Lung (tissue), 12 donors: ENCODE data around the gene PRR22. TPM values are rescaled to one million over a fixed set of nuclear protein-coding genes. Genes with fewer than 3 reads are reported as not detected.

Experiments used
- ATAC-seq: fragments of 200-7000 bp; cut with Tn5 transposase; one replicate; pipeline ENCODE4 v1.9.1; 2020; ENCODE audit warnings: moderate number of reproducible peaks; ENCODE audit not compliant: insufficient read depth, low FRiP score
- DNase-seq, 3 donors: peaks; one replicate each; pipeline ENCODE4 v3.0.0-alpha.2; 2013 to 2017
- H3K27ac ChIP-seq, 2 donors: one replicate each; pipeline ENCODE4 v1.5.1; 2013; ENCODE audit warnings: mild to moderate bottlenecking in 2 of 2, moderate library complexity in 2 of 2, control low read depth in 1 of 2, inconsistent platforms in 1 of 2, low read depth in 1 of 2, low read length in 1 of 2
- H3K27me3 ChIP-seq, 3 donors: one replicate each; pipeline ENCODE4 v1.5.1; 2013; ENCODE audit warnings: low read length in 2 of 3; ENCODE audit not compliant: control insufficient read depth in 3 of 3, insufficient read depth in 3 of 3
- H3K36me3 ChIP-seq, 4 donors: one replicate each; pipeline ENCODE4 v1.5.1; 2013; ENCODE audit warnings: low read length in 4 of 4, mild to moderate bottlenecking in 1 of 4, moderate library complexity in 1 of 4; ENCODE audit not compliant: control insufficient read depth in 4 of 4, insufficient read depth in 4 of 4
- H3K4me1 ChIP-seq, 5 donors: one replicate each; pipeline ENCODE4 v1.5.1; 2013; ENCODE audit warnings: low read length in 5 of 5, mild to moderate bottlenecking in 2 of 5, moderate library complexity in 1 of 5; ENCODE audit not compliant: control insufficient read depth in 5 of 5, insufficient read depth in 5 of 5
- H3K4me3 ChIP-seq: one replicate; pipeline ENCODE4 v1.5.1; 2013; ENCODE audit warnings: mild to moderate bottlenecking, control low read depth, moderate library complexity
- H3K9ac ChIP-seq, 2 donors: one replicate each; pipeline ENCODE4 v1.5.1; 2013; ENCODE audit warnings: low read length in 2 of 2, control low read depth in 1 of 2; ENCODE audit not compliant: insufficient read depth in 1 of 2
- H3K9me3 ChIP-seq, 4 donors: one replicate each; pipeline ENCODE4 v1.5.1; 2013; ENCODE audit warnings: low read length in 3 of 4, mild to moderate bottlenecking in 1 of 4, moderate library complexity in 1 of 4; ENCODE audit not compliant: control insufficient read depth in 4 of 4, insufficient read depth in 3 of 4
- CTCF ChIP-seq: IDR thresholded peaks from 2 replicates; pipeline ENCODE4 v1.5.1; 2012; ENCODE audit warnings: mild to moderate bottlenecking; ENCODE audit errors: control extremely low read depth, extremely low read depth
- WGBS, 2 donors: extraction: QIAGEN DNeasy Blood & Tissue Kit; methylation state at CpG; one replicate each; pipeline ENCODE4 v1.1.7; 2013; 5-methylcytosine and 5-hydroxymethylcytosine counted together
- polyA plus RNA-seq, 2 donors: library from polyadenylated mRNA; stranded (reverse); fragments of 200-250 nt; gene quantifications; one replicate each; pipeline ENCODE4 v1.2.1, GENCODE V29; 2013
- total RNA-seq, 2 donors: library from RNA; depleted of rRNA in 1 of 2; stranded (reverse); fragments of >200 nt in 1 of 2; gene quantifications; one replicate each; pipeline ENCODE4 v1.2.1, GENCODE V29; 2014 to 2021
- donor health status: control.
- donor health status: control.
- donor health status: Bipolar disorder and iron deficiency.
- donor health status: healthy.
- donor health status: DM: yes; HTN: yes; CAD: no.

Gene PRR22
- total and polyA plus RNA-seq, 4 donors: 0.20 to 6.8 (median 4.4) TPM

- TF ChIP-seq CTCF: no peak
- Histone ChIP-seq H3K9ac (peak within 1 kb of the TSS in 1 of 2 donors; percentile 80), H3K27me3 (no peaks in the 10 kb centered on the region), H3K4me1 (peaks cover 0 to 6% (median 4%) of the 10 kb centered on the region in 5 donors), H3K27ac (peak within 1 kb of the TSS; percentile 98), H3K9me3 (peaks cover 0 to 3% (median 0%) of the 10 kb centered on the region in 4 donors), H3K4me3 (peak within 1 kb of the TSS; percentile 83), H3K36me3 (peaks cover 13 to 41% (median 20%) of the 10 kb centered on the region in 4 donors)
- ATAC-seq: peak; percentile 94
- WGBS, 2 donors: 11% methylated on average over 72 of the region's 72 CpGs
- DNase-seq: peak; percentile 98 to 99 (median 98)
Measured at GRCh38 chr19:5790559-5791520, 6.3 kb upstream of the PRR22 start, which contains the start of gene DUS3L. TSS of gene DUS3L (minus strand) at chr19:5791163. CDS start at chr19:5791141, 22 bp downstream.

GRCh38 chr19:5789886-5790558 is 5.5 kb upstream of the PRR22 start:
- H3K27me3 ChIP-seq: no peaks in the 10 kb centered on the region
- H3K36me3 ChIP-seq: peaks cover 13 to 49% (median 22%) of the 10 kb centered on the region in 4 donors
- DNase-seq (no peak), ATAC-seq (no peak)
- H3K9ac ChIP-seq: peak overlapping the region in 1 of 2 donors; percentile 80
- peaks cover 0 to 6% (median 4%) of the 10 kb centered on the region in 5 donors for H3K4me1 ChIP-seq
- peak overlapping the region; percentile 83 for H3K4me3 ChIP-seq
- 82 to 85% methylated on average over 26 of the region's 26 CpGs for WGBS, 2 donors
- H3K9me3 ChIP-seq: peaks cover 0 to 2% (median 0%) of the 10 kb centered on the region in 4 donors
- peak overlapping the region in 1 of 2 donors; percentile 98 for H3K27ac ChIP-seq
- no peak for TF ChIP-seq CTCF

- Histone ChIP-seq H3K36me3 (peaks cover 13 to 55% (median 22%) of the 10 kb centered on the region in 4 donors), H3K4me3 (no peak overlapping the region), H3K9me3 (peaks cover 0 to 2% (median 0%) of the 10 kb centered on the region in 4 donors), H3K27me3 (no peaks in the 10 kb centered on the region), H3K9ac (no peak overlapping the region), H3K27ac (no peak overlapping the region), H3K4me1 (peaks cover 0 to 6% (median 4%) of the 10 kb centered on the region in 5 donors)
- ATAC-seq (no peak), DNase-seq (no peak)
- WGBS, 2 donors: 96 to 97% methylated on average over 39 of the region's 39 CpGs
- TF ChIP-seq CTCF: no peak
Measured at GRCh38 chr19:5789351-5789761, 4.8 kb upstream of the PRR22 start.
